GM12875 (cell line): ENCODE results near the gene NDUFA11.

Experiments used
- H3K4me3 ChIP-seq: one replicate; pipeline ENCODE4 v1.5.1; 2011; ENCODE audit warnings: low read depth, low read length, control low read depth
- TF ChIP-seq, protein P1 (sequence below): IDR thresholded peaks from 2 replicates; pipeline ENCODE4 v1.5.1; 2011; ENCODE audit warnings: low read depth, mild to moderate bottlenecking, control low read depth, inconsistent platforms, low read length, moderate library complexity, borderline replicate concordance; ENCODE audit not compliant: insufficient read depth

NDUFA11 gene

DNA sequence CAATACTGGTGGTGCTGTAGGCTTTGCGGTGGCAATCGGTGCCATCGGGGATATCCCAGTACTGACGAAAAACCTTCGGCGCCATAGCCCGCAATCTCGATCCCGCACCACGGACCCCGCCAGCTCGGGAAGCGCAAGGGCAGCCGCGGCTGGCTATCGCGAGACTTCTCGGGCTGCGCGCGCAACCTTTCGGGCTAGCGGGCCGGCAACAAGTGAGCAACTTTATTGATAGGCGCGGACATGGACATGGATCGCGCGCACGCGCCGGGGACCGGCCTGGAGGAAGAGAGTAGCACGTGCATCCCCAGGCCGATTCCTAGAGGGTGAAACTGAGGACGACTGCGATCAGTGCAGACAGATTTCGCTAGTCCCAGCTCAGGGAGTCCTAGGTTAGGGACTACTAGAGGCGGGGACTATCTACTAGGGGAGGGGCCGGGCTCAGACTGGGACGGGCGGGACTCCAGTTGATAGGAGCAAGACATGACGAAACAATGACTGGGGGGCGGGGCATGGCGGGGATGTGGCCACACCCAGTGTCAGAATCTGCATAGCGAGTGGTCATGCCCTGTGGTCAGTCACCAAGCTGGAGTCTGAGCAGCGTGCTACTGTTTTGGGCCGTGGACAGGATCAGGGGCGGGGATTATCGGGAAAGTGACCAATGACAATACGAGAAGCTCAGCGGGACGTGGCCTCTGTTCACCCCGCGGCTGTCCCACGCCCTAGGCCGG is at the start of gene NDUFA11:
Gene NDUFA11 (minus strand): TSS at position 167 of the 728 bp plus-strand sequence. CDS start 82 bp downstream, at position 85.
- H3K4me3 ChIP-seq: peak within 1 kb of the TSS; percentile 99
- TF ChIP-seq, protein P1, sequence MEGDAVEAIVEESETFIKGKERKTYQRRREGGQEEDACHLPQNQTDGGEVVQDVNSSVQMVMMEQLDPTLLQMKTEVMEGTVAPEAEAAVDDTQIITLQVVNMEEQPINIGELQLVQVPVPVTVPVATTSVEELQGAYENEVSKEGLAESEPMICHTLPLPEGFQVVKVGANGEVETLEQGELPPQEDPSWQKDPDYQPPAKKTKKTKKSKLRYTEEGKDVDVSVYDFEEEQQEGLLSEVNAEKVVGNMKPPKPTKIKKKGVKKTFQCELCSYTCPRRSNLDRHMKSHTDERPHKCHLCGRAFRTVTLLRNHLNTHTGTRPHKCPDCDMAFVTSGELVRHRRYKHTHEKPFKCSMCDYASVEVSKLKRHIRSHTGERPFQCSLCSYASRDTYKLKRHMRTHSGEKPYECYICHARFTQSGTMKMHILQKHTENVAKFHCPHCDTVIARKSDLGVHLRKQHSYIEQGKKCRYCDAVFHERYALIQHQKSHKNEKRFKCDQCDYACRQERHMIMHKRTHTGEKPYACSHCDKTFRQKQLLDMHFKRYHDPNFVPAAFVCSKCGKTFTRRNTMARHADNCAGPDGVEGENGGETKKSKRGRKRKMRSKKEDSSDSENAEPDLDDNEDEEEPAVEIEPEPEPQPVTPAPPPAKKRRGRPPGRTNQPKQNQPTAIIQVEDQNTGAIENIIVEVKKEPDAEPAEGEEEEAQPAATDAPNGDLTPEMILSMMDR: no peak

DNA sequence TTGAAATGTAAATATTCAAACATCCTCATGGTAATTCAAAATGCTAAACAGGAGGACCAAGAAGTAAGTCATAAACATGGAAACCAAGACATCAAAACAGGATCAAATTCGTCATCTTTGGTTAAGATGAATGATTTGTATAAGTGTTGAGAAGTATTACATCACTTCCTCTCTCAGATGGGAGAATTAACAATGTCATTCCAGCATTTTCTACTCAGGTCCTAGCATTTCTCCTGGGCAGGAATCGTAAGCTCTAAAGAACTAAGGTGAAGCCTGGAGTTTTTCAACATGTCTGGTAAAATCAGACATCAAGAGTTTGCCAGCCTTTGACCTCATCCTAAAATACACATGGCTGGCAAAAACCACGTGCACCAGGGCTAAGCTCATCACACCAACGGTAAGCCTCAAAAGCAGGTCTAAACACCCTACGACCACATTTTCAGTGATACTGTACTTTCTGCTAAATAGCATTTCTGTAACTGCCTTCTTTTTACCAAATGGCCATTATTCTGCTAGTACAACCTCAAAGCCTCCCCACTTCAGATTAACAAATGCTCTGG is 49.5 kb upstream of the NDUFA11 start:
- TF ChIP-seq, protein P1: no peak
- H3K4me3 ChIP-seq: no peak overlapping the region

DNA sequence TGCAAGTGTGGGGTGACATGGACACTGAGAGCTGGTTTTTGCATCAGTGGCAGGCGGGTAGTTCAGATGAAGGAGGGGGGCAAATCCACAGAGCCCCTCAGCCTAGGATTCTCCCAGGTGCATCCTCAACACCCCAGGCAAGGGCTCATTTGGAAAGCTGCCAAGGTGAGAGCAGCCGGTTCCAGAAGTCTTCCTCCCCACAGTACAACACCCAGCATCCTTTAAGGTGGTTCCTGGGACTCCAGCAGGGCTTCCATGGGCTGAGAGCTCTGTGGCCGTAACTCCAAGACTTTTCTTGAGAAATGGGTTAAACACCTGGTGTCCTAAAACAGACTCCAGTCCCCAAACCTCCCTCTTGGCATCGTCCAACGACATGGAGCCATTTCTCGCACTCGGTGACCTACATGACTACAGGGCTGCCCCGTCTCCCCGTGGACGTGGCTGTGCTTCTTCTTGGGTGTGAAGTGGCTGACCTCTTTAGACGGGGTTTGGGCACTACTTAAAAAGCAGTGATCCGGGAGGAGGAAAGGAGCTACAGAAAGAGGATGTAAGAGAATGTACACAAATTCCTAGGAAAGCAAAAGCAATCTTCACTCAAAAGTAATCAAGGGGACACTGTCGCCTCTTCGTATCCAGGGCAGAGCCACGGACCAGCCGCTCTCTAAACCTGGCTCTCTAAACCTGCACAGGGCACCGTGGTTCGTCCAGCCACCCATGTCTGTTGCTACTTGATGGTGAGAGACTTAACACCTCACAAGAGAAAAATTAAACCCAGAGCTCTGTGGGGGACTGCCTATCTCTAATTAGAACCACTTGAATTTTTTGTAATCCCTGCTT is 48.8 kb upstream of the NDUFA11 start:
- TF ChIP-seq, protein P1: no peak
- H3K4me3 ChIP-seq: no peak overlapping the region

DNA sequence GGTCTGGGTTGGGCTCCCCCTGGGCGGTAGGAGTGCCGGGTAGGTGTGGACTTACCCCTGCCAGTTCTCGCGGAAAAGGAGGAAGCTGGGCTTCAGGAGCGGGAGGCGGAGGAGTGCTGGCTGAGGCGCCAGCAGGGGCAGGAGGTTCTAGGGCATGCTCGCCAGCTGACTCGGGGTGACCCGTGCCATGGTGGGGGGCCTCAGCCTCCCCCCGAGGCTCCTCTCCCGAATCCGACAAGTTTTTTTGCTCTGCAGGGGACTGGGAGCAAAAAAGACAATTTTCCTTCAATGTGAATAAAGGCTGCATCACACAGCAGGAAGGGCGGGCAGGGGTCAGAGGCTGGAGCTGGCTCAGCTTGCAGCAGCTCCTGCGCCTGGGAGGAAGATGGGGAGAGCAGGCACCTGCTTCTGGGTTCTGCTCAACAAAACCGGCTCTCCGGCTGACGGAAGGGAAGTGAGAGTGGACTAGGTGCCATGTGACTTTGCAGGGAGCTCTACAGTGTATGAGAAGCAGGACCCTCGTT is 47.8 kb upstream of the NDUFA11 start:
- TF ChIP-seq, protein P1: no peak

DNA sequence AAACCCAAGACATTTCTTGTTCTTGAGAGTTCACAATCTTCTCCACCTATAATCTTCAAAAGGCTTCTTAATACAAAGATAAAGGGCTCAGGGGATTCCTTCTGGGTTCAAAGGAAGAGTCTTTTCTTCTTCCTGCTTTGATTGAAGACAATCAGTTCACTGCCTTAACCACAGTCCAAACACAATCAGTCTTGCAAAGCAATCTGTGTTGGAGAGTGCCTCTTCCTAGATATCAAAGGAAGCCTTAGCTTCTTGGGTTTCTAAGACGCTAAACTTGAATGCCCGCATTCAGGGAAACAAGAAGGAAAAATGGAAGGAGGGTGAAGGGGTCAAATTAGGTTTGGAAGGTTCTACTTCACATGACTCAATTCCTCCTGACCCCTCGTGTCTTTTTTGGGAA is 47.2 kb upstream of the NDUFA11 start:
- no peak overlapping the region for H3K4me3 ChIP-seq
- TF ChIP-seq, protein P1: no peak

More for the DNA sequence above, 47.8 kb upstream of the NDUFA11 start:
- no peak overlapping the region for H3K4me3 ChIP-seq

DNA sequence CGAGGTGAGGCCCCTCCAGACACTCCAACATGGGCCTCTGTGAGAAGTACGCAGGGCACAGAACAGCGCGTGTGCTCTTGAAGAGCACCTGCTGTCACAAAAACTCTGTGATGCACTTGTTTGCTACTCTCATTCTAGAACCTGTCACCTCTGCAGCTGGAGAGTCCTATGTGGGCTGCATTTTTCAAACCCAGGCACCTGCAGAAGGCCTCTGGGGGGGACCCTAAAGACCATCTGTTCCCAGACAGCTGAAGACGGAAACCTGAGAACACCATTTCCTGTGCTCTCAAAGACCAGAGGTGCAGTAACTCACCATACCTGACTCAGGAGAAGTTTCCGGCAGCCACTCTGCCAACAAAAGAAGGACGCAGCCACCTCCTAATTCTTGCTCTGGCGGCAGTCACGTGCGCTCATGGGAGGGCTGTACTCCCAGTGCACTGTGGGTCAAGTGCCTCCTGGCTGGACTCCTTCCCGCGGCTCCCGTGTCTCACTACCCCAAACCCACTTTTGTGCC is 46.3 kb upstream of the NDUFA11 start:
- no peak overlapping the region for H3K4me3 ChIP-seq
- TF ChIP-seq, protein P1: no peak
